ENCODE results near the gene EIF1B. TPM values are rescaled to one million over a fixed set of nuclear protein-coding genes. Genes with fewer than 3 reads are reported as not detected.

Gene EIF1B
- total RNA-seq, 1 donor from 2014 or later, result 62.3 TPM

DNA sequence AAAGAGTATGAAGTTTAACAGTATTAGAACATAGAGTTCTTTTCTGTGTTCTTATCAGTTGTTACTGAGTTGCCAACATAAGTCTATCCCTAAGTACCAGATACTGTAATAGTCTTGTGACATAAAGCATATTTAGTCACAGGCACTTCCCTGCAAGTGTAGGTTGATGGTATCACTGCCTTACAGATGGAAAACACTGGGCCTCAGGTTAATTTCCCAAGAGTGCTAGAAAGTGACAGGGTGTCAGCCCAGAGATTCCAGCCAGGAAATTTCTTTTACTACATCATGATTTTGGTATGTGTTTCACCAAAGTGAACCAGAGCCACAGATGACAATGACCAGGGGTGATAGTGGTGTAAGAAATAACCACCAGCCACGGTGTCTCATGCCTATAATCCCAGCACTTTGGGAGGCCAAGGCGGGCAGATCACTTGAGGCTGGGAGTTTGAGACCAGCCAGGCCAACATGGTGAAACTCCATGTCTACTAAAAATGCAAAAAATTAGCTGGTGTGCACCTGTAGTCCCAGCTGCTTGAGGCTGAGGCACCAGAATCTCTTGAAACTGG lies 3.2 kb downstream of the EIF1B start:
- H3K36me3 Mint-ChIP-seq (ENCODE audit: unreplicated experiment), result peaks cover 29% of the 10 kb centered on the region
- no peak overlapping the region for H3K4me3 Mint-ChIP-seq (ENCODE audit: unreplicated experiment)
- no peaks in the 10 kb centered on the region for H3K9me3 Mint-ChIP-seq (ENCODE audit: unreplicated experiment)
- TF ChIP-seq CTCF (IDR thresholded peaks at IDR 0.05), result no peak
- H3K27ac Mint-ChIP-seq (ENCODE audit: unreplicated experiment), result no peak overlapping the region
- H3K4me1 Mint-ChIP-seq (ENCODE audit: unreplicated experiment), result peaks cover 19% of the 10 kb centered on the region
- DNase-seq (ENCODE audit: extremely low spot score, unreplicated experiment), result no peak
- no peaks in the 10 kb centered on the region for H3K27me3 Mint-ChIP-seq (ENCODE audit: unreplicated experiment)

DNA sequence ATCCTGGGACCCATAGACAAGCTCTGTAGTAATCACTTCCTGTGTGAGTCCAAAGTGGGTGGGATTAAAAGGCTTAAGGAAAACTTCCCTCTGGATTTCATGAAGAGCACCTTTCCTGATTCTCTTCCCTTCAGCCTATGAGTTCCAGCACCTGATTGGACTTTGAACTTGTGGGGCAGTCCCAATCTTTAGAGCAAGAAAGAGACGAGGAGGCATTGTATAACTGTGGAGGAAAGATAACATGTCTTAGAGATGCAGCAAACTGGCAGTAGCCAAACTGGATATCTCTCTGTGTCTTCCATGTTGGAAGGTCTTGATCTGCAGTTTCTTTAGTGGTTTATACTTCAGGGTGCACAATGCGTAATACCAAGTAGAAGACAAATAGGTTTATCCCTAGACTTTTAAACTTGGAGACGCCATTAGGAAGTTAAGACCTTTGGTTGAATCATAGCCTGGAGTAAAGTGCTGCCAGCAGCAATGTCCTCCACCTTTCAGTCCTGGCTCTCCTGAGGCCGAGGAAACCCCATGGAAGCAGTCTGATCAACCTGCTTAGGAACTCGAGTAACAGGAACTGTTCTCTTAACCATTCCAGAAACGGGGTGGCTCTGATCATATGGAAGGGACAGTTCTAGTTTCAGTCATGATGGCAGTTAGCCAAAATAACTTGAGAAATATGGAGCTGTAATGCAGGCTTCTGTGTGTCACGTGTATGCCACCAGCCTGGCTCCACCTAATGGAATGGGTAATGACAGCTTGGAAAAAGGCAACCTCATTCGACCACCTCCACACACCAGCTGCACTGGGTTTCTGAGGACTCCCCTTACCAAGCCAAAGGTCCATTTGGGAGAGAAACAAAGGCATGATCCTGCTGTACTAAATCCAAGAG lies 4.7 kb downstream of the EIF1B start:
- no peak overlapping the region for H3K4me3 Mint-ChIP-seq (ENCODE audit: unreplicated experiment)
- H3K9me3 Mint-ChIP-seq (ENCODE audit: unreplicated experiment), result no peaks in the 10 kb centered on the region
- TF ChIP-seq CTCF (IDR thresholded peaks at IDR 0.05), result no peak
- peaks cover 15% of the 10 kb centered on the region for H3K4me1 Mint-ChIP-seq (ENCODE audit: unreplicated experiment)
- no peak for DNase-seq (ENCODE audit: extremely low spot score, unreplicated experiment)
- no peaks in the 10 kb centered on the region for H3K27me3 Mint-ChIP-seq (ENCODE audit: unreplicated experiment)
- H3K27ac Mint-ChIP-seq (ENCODE audit: unreplicated experiment), result peak overlapping the region; percentile 29
- peaks cover 29% of the 10 kb centered on the region for H3K36me3 Mint-ChIP-seq (ENCODE audit: unreplicated experiment)

DNA sequence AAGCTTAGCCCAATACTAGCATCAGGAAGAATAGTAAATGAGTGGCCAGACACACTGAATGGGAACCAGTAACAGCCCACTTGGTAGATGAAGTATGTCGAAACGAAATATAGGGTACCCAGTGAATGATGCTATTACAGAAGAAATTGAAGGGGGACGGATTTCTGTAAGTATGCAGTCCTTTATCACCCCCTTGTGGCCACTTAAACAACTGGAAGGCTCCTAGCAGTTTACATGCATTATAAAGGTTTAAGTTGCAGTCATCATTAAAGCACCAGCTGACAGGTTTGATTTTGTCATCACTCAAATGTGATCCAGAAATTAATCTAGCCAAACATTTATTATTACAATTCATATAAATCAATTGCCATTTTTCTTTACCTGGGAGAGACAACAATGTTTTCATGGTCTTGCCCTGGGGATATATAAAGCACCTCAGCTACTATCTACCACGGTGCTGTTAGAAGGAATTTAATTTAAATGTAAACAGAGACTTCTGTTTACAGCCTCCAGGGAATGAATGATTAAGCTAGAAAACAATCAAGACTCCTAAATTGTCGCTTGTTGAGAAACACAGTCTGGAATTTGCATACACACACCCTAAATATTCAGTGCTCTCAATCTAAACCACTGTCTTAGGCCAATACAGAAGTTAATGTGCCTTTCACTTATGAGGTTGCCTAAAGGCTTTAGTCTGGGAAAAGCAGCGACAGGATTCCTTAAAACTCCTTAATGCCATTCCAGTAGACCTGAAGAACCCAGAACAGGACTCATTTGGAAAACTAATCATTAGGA lies 7.8 kb downstream of the EIF1B start:
- DNase-seq (ENCODE audit: extremely low spot score, unreplicated experiment), result no peak
- TF ChIP-seq CTCF (IDR thresholded peaks at IDR 0.05), result peak; percentile 85
- H3K27me3 Mint-ChIP-seq (ENCODE audit: unreplicated experiment), result no peaks in the 10 kb centered on the region
- peaks cover 1% of the 10 kb centered on the region for H3K4me1 Mint-ChIP-seq (ENCODE audit: unreplicated experiment)
- H3K36me3 Mint-ChIP-seq (ENCODE audit: unreplicated experiment), result peaks cover 17% of the 10 kb centered on the region
- no peaks in the 10 kb centered on the region for H3K9me3 Mint-ChIP-seq (ENCODE audit: unreplicated experiment)
- H3K4me3 Mint-ChIP-seq (ENCODE audit: unreplicated experiment), result no peak overlapping the region
- no peak overlapping the region for H3K27ac Mint-ChIP-seq (ENCODE audit: unreplicated experiment)

- Mint-ChIP-seq H3K4me3 (ENCODE audit: unreplicated experiment) (no peak overlapping the region), H3K9me3 (ENCODE audit: unreplicated experiment) (no peaks in the 10 kb centered on the region), H3K4me1 (ENCODE audit: unreplicated experiment) (no peaks in the 10 kb centered on the region), H3K27ac (ENCODE audit: unreplicated experiment) (no peak overlapping the region), H3K36me3 (ENCODE audit: unreplicated experiment) (no peaks in the 10 kb centered on the region), H3K27me3 (ENCODE audit: unreplicated experiment) (peaks cover 26% of the 10 kb centered on the region)
- TF ChIP-seq CTCF (IDR thresholded peaks at IDR 0.05), result no peak
- no peak for DNase-seq (ENCODE audit: extremely low spot score, unreplicated experiment)
These were observed 12.3 kb downstream of the EIF1B start for GRCh38 chr3:40321818-40322217.

DNA sequence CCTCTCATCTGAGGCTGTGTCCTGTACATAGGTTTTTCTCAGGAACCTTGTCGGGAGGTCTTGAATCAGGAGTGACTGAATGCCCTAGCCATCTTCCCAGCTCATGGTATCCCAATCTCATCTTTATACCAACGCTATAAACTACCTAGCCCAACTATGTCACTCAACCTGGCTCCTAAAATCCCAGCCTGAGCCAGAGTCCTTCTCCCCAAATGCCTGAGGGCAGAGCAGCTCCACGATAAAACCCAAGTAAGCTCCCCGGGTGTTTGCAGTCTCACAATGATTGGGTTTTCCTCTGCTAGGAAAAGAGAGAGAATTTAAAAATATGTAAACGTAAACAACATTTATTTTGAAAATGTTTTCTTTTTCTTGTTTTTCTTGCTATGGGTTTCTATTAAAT lies 14.4 kb downstream of the EIF1B start:
- H3K4me1 Mint-ChIP-seq (ENCODE audit: unreplicated experiment), result no peaks in the 10 kb centered on the region
- peaks cover 26% of the 10 kb centered on the region for H3K27me3 Mint-ChIP-seq (ENCODE audit: unreplicated experiment)
- no peaks in the 10 kb centered on the region for H3K9me3 Mint-ChIP-seq (ENCODE audit: unreplicated experiment)
- H3K4me3 Mint-ChIP-seq (ENCODE audit: unreplicated experiment), result no peak overlapping the region
- no peaks in the 10 kb centered on the region for H3K36me3 Mint-ChIP-seq (ENCODE audit: unreplicated experiment)
- no peak for DNase-seq (ENCODE audit: extremely low spot score, unreplicated experiment)
- no peak for TF ChIP-seq CTCF (IDR thresholded peaks at IDR 0.05)
- H3K27ac Mint-ChIP-seq (ENCODE audit: unreplicated experiment), result no peak overlapping the region
